ENCODE measurements around the gene DFFB.

The DFFB gene

DNA sequence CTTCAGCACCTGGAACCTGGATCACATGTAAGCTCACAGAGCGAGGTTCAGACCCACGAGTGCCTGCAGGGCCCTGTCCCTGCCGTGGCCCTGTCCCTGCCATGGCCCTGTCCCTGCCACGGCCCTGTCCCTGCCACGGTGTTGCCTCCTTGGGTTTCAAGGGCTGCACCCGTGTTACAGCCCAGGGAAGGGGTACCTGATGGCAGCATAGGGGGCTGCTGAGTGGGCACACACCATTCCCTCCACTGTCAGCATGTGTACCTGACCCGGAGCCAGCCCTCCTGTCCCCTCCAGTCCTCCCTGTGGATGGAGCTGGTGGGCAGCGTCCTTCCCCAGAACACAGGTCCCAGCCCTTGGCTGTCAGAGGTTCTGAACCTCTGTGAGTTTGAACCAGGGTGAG is 15.3 kb downstream of the DFFB start:
- DNase-seq (ENCODE audit: low read depth): no peak

DNA sequence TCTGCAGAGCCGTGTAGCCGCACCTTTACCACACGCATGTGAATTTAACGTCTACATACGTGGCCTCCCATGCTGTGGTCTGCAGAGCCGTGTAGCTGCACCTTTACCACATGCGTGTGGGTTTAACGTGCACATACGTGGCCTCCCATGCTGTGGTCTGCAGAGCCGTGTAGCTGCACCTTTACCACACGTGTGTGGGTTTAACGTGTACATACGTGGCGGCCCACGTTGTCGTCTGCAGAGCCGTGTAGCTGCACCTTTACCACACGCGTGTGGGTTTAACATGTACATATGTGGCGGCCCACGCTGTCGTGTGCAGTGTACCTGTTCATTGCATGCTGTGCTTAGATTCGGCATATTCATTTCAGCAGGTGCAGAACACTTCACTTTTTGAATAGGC is 17.5 kb downstream of the DFFB start:
- DNase-seq (ENCODE audit: low read depth): no peak

DNA sequence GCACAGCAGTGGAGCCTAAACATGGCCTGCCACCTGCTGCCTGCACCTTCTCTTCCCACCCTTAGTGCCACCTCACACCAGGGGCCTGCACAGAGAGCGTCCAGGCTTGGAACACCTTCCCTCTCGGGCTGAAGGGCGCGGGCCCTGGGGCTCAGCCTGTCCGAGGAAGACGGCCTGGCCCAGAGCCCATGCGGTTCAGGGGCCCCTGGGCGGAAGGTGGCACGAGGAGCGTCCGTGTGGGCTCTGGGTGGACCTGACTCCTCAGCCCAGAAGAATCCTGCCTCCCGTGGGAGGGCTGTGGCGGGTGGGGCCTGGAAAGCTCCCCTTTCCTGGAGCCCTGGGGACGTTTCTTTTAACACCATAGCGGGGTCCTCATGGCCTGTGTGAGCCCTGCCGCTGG is 19.4 kb downstream of the DFFB start:
- no peak for DNase-seq (ENCODE audit: low read depth)

DNA sequence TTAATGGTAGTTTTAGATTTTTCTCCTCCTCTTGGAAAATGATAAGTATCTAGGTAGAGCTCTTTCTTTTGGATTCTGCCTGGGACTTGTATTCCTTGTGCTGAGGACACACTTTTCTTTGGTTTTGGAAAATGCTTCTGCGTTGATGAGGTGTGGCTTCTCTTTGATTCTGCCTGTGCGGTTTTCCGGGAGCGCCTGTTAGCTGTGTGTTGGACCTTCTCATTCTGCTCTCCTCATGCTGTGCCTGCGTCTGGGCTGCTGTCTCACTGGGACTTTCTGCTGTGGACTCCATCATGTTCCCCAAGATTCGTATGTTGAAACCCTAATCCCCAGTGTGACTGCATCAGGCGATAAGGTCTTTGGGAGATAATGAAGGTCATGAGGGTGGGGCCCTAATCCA is 21.8 kb downstream of the DFFB start:
- no peak for DNase-seq (ENCODE audit: low read depth)

DNA sequence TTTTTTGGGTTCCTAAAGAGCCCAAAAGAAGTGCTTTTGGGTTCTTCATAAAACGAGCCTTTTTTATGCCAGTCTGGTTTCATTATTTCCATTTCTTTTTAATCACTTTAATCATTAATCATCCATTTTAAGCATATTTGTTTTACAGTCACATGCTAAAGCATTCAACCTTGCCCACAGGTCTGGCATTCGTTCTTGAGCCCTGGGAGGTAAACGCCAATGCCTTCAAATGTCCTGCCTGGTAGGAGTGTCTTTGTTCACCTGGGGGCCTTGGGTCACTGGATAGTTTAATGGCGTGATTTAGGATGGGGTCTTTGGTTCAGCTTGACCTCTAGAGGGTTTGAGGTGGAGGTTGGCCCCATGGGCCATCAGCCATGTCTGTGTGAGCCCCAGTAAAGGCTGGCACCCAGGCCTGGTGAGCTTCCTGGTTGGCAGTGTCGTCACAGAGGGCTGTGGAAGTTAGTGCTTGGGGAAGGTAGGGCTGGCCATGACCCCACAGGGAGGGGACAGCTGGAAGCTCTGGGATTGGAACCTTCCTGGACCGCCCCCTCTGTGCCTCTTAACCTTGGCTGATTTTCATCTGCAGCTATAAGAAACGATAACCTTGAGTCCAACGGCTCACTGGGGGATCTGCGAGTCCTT is 22.6 kb downstream of the DFFB start:
- DNase-seq (ENCODE audit: low read depth): no peak

DNA sequence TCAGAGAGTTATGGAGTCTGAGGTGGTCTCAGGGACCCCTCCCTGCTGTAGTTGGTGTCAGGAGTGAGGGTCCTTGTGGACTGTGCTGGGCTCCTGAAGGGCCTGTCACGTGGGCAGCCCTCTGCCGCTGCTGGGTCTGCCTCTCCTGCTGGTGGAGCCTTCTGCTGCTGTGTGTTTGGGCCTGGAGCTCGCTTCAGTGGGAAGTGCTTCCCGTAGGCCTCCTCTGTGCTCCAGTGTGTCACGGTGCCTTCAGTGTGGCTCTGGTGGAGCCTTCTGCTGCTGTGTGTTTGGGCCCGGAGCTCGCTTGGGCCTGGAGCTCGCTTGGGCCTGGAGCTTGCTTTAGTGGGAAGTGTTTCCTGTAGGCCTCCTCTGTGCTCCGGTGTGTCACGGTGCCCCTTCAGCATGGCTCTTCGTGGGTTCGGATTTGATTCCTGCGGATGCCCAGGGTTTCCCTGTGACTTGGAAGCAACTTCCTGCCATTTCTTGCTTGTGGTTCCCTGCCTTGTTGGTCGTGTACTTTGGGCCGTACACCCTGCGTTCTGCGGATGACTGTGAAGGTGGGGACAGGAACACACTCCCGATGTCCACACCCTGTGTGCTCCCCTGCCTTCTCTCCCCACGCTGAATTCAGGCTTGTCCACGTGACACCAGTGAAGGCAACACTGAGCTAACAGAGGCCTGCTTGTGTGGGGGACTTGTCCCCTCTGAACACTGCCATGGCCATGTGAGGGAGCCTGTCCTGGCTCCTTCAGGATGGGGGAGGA is 23.3 kb downstream of the DFFB start:
- no peak for DNase-seq (ENCODE audit: low read depth)

DNA sequence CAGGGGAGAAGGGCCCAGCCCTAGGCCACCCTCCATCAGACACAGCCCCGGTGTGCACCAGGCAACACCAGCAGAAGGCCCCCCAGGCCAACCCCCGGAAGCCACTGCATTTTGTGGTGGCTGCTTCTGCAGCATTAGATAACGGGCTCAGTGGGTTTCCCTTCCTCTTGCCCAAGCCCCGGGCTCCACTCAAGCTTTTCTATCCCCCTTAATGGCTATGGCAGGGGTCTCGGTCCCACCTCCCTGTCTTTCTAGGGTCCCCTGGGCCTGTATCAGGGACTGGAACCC is 23.9 kb downstream of the DFFB start:
- DNase-seq (ENCODE audit: low read depth): no peak

DNA sequence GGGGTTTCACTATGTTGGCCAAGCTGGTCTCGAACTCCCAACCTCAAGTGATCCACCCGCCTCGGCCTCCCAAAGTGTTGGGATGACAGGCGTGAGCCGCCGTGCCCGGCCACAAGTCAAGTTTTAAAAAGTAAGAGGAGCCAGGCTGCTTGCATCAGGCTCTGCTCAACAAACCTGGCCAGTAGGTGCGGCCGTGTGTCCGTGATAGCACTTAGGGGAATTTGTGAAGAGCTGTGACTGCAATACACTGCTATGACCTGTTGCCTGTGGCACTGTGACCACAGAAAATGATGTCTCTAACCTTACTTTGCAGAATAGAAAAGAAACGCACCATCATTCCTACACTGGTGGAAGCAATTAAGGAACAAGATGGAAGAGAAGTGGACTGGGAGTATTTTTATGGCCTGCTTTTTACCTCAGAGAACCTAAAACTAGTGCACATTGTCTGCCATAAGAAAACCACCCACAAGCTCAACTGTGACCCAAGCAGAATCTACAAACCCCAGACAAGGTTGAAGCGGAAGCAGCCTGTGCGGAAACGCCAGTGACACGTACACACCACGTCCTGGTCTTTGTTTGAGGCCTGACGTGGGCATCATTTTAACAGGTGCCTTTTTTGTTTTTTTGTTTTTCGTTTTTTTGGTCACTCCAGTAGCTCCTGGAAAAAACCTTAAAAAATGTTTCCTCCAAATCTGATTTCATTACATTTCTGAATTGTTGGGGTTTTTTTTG is 26.1 kb downstream of the DFFB start:
- no peak for DNase-seq (ENCODE audit: low read depth)

DNA sequence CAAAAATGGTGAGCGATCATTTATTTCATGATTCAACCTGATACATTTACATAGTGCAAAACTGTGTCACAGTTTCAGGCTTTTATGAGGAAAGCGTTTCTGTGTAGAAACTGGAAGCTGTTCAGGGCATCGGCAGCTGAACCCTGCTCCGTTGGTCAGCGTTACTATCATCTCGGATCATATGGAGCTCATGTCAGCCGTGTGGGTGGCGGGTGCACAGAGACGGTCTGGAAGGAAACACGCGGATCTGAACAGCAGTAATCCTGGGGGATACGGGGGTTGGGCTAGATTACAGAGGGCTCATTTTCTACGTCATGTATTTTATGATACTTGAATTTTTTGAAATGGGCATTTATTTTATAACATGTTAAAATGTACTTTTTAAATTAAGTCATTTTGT is 27.7 kb downstream of the DFFB start:
- no peak for DNase-seq (ENCODE audit: low read depth)

DNA sequence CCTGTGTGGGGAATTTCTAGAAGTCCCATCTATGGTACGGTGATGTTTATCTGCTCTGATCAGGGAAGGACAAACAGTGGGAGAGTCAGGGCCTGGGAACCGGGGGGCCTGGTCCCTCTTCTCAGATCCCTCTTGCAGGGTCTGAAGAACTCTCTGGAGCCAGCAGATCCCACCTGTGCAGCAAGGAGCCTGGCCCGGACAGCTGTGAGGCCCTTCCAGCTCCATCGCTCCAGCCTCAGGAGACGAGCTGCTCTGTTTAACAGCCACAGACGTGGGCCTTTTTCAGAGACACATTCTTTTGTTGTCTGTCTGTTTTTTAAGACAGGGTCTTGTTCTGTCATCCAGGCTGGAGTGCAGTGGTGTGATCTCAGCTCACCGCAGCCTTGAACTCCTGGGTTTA is 28.3 kb downstream of the DFFB start:
- no peak for DNase-seq (ENCODE audit: low read depth)

DNA sequence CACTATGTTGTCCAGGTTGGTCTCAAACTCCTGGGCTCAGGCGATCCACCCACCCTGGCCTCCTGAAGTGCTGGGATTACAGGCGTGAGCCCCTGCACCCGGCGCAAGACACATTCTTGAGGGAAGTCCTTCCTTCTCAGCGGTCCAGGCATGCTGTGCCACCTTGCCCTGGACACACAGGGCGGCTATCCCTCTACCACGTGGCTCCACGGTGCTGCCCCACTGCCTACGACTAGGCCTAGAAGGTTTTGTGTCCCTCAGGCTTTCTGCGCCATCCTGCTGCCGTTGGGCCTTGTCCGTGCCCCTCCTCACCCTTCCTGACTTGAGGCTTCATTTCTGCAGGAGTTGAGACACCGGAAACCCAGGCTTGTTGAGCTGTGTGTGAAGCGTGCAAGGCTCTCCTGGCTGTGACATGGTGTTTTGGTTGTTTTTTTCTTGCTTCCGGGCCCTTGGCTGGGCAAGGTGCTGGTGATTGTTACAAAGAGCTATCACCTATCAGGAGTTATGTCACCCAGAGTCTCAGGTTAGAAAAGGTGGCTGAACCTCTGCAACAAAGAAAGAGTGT is 28.9 kb downstream of the DFFB start:
- DNase-seq (ENCODE audit: low read depth): no peak

DNA sequence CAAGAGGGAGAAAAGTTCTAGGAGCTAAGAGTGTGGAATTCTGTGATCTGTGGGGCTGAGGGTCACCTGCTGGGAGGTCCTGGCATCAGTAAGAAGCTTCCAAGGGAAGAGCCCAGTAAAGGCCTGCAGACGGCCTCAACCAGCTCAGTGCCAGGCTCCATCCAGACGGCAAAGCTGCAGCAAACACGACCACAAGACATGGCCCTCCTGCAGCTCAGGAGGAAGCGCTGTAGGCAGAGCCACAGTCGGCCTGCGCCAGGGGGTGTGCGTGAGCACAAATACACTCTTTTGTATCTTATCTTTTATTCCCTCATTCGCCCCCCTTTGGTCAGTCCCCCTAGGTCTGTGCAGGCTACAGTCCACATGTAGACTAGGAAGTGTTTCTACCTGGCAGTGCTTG is 29.4 kb downstream of the DFFB start:
- no peak for DNase-seq (ENCODE audit: low read depth)

DNA sequence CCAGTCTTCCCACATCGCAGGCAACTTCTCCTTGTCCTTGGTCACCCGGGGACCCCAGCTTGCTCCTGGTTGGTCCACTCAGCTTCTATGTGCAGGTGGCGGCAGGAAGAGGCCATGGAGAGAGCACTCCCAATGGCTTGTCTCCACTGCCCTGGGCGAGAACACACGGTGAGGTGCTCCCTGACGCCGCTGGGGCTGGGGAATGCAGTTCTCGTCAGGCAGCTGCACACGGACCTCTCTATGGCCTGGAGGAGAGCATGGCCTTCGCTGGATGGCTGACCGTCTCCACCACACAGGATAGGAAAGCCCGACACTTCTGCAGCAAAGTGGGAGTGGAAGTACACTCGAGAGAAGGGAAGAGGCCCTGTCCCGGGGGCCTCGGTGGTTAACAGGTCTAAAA is 31.0 kb downstream of the DFFB start:
- no peak for DNase-seq (ENCODE audit: low read depth)

DNA sequence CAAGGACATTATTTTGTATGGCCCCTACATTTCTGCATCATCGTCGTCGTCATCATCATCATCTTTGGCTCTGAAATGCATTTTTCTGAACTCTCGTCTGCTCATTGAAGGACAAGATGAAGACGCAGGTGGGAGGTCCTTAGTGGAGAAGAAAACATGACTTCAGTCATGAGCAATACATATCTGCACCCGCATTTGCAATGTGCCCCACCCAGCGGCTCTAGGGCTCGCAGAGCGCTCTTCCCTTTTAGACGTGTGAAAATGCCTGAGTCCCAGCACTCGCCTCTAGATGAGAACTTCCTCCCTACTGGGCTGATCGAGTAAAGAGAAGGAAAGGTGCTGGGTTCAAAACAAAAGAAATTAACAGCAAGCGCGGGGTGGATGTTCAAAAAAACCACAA is 32.7 kb downstream of the DFFB start:
- no peak for DNase-seq (ENCODE audit: low read depth)

DNA sequence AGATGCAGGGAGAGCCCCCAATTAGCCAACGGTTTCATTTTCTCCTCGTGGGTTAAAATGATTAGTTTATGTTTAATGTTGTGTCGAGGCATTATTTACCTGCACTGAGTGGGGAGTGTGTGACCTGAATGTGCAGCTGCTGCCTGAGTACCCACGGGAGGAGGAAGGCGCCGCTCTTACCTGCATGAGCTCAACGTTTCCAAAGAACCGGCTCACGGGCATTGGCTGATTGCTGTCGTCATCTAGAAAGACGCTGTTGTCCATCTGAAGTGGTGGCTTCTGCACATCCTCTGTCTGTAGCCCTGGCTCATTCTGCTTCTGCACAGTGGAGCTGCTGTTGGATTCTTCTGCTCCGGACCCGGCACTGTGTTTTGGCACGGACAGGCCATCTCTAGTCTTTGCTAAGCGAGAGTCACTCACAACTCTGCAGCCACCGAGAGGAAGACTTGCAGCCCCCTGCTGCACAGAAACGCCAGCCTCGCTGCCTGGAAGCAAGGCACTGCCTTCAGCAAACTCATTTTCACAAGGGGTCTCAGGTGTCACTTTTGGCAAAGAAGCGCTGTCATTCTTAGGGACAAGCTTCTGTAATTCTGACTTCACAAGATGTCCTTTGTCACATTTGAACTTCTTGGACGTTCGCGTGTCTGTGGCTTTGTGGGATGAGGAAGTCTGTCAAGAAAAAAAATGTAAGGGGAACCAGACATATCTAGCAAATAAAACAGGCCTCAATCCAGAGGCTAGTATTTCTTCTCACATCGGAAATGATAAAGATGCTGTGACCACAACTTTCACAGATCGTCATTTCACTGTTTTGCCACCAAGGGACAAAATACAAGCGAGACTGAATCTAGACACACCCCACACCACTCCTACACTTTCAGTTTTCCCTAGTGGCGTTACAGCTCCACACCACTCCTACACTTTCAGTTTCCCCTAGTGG is 33.4 kb downstream of the DFFB start:
- DNase-seq (ENCODE audit: low read depth): no peak

DNA sequence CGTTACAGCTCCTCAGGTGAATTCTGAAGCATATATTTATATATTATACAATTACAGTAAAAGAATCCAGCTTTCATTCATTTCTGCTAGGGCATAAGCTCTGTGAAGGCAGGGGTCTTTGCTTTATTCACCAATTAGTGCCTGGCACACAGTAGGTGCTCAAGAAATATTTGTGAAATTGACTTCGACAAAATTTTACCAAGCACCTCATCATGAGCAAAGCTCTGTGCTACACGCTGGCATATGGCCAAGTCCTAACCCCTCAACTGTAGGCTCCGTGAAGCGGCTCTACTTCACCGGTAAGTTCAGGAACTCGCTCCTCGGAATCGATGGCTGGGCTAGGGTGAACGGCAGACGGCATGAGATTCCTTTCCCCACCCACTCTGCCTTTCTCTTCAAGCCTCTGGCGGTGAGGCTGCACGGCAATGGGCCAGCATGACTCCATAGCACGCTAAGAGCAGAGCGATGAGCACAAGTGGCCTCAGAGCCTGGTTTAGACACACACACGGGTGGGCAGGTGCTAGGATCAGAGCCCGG is 34.1 kb downstream of the DFFB start:
- no peak for DNase-seq (ENCODE audit: low read depth)

DNA sequence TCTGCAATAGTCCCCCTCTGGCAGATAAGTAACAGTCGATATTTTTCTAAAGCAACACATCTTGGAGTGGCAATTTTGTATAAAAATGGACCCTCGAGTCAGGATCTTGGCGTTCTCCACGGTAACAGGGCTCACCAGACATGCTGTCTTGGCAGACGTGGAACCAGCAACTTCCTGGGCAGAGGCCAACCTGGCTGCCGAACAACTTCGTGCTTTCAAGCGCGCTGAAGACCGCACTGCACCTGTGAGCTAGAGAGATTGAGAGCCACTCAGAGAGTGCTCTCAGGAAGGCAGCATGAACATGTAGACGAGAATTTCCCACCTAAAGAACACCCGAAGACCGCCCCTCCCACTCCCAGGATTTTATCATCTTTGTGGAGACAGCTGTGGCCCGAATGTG is 35.5 kb downstream of the DFFB start:
- DNase-seq (ENCODE audit: low read depth): no peak

DNA sequence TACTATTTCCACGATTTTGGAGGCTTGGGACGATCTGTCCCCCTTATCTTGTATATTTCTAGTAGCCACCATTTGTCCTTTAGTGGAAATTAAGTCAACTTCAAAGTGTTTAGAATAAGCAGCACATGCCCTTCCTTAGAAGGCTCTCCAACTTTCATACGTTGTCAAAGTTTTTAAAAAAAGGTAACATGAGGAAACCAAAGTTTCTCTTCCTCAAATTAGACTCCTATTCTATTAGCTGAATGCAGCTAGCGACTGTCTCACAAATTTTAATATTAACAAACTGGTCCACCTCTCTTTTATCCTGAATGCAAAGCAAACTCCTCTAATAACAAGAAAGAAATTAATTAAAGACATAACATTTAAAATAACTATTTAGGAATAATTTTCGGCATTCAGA is 35.9 kb downstream of the DFFB start:
- no peak for DNase-seq (ENCODE audit: low read depth)

DNA sequence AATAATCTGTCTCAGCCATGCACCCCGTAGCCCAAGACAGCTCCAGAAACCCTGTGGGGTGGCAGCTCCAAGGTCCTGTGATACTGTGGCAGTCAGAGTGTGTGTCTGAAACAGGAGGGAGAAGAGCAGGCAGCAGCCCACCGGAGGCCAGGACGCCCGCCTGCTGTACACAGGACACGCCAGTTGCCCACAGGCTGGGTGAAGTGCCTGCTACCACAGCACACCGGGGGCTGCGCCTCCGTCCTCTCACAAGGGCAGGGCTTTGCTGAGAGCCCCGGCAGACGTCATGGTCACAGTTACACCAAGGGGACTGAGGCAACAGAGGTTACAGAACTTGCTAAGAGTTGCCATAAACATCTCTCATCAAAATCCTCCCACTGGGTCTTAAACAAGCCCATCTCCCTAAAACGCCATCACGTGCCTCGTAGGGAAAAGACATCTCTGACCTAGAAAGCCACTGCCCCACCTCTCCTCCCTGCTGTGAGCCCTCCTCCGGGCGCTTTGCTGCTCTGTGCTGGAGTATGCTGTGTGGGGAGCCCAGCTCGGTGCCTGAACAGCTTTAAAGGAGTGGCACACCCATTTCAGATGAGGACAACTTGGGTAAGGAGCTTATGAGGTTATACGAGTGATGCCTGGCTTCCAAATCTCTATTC is 37.5 kb downstream of the DFFB start:
- DNase-seq (ENCODE audit: low read depth): no peak

DNA sequence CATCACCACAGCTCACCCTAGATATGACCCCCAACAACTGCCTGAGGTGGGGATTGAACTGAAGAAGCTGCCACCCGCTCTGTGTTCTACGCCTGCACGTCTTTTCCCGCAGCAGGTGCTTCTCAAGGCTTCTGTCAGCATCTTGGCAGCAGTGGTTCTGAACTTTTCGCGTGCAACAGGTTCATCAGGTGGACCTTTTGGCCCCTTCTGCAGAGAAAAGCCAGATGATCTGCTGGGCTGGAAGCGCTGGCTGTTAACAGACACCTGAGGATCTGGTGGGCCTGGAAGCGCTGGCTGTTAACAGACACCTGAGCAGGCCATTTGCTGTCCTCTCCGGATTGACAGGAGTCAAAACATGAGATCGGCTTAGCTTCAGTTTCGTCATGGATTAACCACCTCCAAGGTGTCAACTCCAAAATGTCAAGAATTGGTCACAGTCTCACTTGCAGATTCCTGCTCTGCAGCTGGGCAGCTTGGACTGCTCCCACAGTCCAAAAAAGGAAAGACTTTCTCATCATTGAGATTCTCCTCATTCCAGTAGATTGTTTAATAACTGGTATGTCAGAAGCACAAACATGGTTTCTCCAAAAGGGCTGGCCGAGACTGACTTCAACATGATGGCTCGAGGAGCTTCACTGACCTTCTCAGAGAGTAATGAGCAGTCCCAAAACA is 38.1 kb downstream of the DFFB start:
- no peak for DNase-seq (ENCODE audit: low read depth)

DNA sequence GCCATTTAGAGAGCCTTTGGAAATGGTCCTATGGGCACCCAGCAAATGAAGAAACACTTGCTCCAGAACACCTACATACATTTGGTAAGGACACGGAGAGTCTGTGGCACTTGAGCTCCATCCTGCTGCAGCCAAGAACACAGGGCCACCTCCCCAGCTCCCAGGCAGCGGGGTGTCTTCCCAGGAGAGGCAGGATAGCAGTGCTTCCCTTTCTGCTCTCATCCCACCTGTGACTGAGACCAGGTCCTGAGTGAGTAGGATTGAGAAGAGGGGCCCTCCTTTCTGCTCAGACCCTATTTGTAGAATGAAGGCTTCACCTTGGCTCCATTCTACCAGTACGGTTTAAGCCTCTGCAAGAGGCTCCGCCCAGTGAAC is 38.7 kb downstream of the DFFB start:
- DNase-seq (ENCODE audit: low read depth): no peak

Measured in activated gamma-delta T cell treated with anti-CD3 and anti-CD28 coated beads, Interleukin-2, amount 50 U/mL, for 16 hours (primary cell).